ENCODE data around the gene UBTD2.
A peak's percentile ranks its signal among the peaks of the same experiment; 100 is the strongest.

Gene UBTD2

GRCh38 chr5:172280929-172281328 is 2.6 kb downstream of the UBTD2 start:
- Histone ChIP-seq H3K36me3 (peaks cover 19% of the 10 kb centered on the region), H3K27me3 (ENCODE audit: insufficient read depth, low read depth, severe bottlenecking) (no peaks in the 10 kb centered on the region), H3K4me3 (ENCODE audit: low read depth, low read length) (no peak overlapping the region), H3K9me3 (ENCODE audit: severe bottlenecking) (no peaks in the 10 kb centered on the region), H3K27ac (no peak overlapping the region)
- DNase-seq, result peak; percentile 65
- TF ChIP-seq CTCF (IDR thresholded peaks at IDR 0.05; ENCODE audit: low read depth, low read length), result no peak

- no peak overlapping the region for H3K27ac ChIP-seq
- no peaks in the 10 kb centered on the region for H3K27me3 ChIP-seq (ENCODE audit: insufficient read depth, low read depth, severe bottlenecking)
- TF ChIP-seq CTCF (IDR thresholded peaks at IDR 0.05; ENCODE audit: low read depth, low read length), result no peak
- peaks cover 19% of the 10 kb centered on the region for H3K36me3 ChIP-seq
- no peak overlapping the region for H3K4me3 ChIP-seq (ENCODE audit: low read depth, low read length)
- DNase-seq, result no peak
- H3K9me3 ChIP-seq (ENCODE audit: severe bottlenecking), result no peaks in the 10 kb centered on the region
Observed at GRCh38 chr5:172280317-172280716, 3.2 kb downstream of the UBTD2 start.

GRCh38 chr5:172278356-172278755 is 5.2 kb downstream of the UBTD2 start:
- Histone ChIP-seq H3K4me3 (ENCODE audit: low read depth, low read length) (no peak overlapping the region), H3K36me3 (peaks cover 25% of the 10 kb centered on the region), H3K27me3 (ENCODE audit: insufficient read depth, low read depth, severe bottlenecking) (no peaks in the 10 kb centered on the region), H3K9me3 (ENCODE audit: severe bottlenecking) (no peaks in the 10 kb centered on the region), H3K27ac (no peak overlapping the region)
- no peak for TF ChIP-seq CTCF (IDR thresholded peaks at IDR 0.05; ENCODE audit: low read depth, low read length)
- no peak for DNase-seq

- TF ChIP-seq CTCF (IDR thresholded peaks at IDR 0.05; ENCODE audit: low read depth, low read length), result no peak
- Histone ChIP-seq H3K27me3 (ENCODE audit: insufficient read depth, low read depth, severe bottlenecking) (no peaks in the 10 kb centered on the region), H3K36me3 (peaks cover 21% of the 10 kb centered on the region), H3K9me3 (ENCODE audit: severe bottlenecking) (no peaks in the 10 kb centered on the region), H3K27ac (no peak overlapping the region), H3K4me3 (ENCODE audit: low read depth, low read length) (no peak overlapping the region)
- DNase-seq, result no peak
Observed at GRCh38 chr5:172276214-172276613, 7.3 kb downstream of the UBTD2 start.

GRCh38 chr5:172274951-172275753 is 8.4 kb downstream of the UBTD2 start:
- no peaks in the 10 kb centered on the region for H3K27me3 ChIP-seq (ENCODE audit: insufficient read depth, low read depth, severe bottlenecking)
- no peak overlapping the region for H3K4me3 ChIP-seq (ENCODE audit: low read depth, low read length)
- no peak for DNase-seq
- H3K27ac ChIP-seq, result no peak overlapping the region
- no peaks in the 10 kb centered on the region for H3K9me3 ChIP-seq (ENCODE audit: severe bottlenecking)
- H3K36me3 ChIP-seq, result peaks cover 21% of the 10 kb centered on the region
- TF ChIP-seq CTCF (IDR thresholded peaks at IDR 0.05; ENCODE audit: low read depth, low read length), result no peak

GRCh38 chr5:172267943-172268342 is 15.6 kb downstream of the UBTD2 start:
- Histone ChIP-seq H3K27ac (no peak overlapping the region), H3K4me3 (ENCODE audit: low read depth, low read length) (no peak overlapping the region), H3K36me3 (peaks cover 7% of the 10 kb centered on the region), H3K27me3 (ENCODE audit: insufficient read depth, low read depth, severe bottlenecking) (no peaks in the 10 kb centered on the region), H3K9me3 (ENCODE audit: severe bottlenecking) (no peaks in the 10 kb centered on the region)
- no peak for TF ChIP-seq CTCF (IDR thresholded peaks at IDR 0.05; ENCODE audit: low read depth, low read length)
- no peak for DNase-seq

Data from WERI-Rb-1 (cell line).